Body of pancreas (tissue), 4 donors: ENCODE results near the gene ABCB6.

Source experiments
- CTCF ChIP-seq, 7 experiments: fragments of 450-650 bp in 4 of 7; fragments of 200-600 bp in 3 of 7; sonication (generic) in 3 of 7; IDR thresholded peaks; one replicate each; pipeline ENCODE4 v1.5.1; 2016 to 2019; ENCODE audit warnings: antibody characterized with exemption in 7 of 7
- POLR2A ChIP-seq, 3 donors: fragments of 450-650 bp; IDR thresholded peaks; one replicate each; pipeline ENCODE4 v1.6.1; 2016; ENCODE audit warnings: antibody characterized with exemption in 3 of 3, mild to moderate bottlenecking in 2 of 3

- no peak for TF ChIP-seq CTCF (IDR thresholded peaks at IDR 0.05)
- TF ChIP-seq POLR2A (IDR thresholded peaks at IDR 0.05), result no peak
These were observed 6.6 kb upstream of the ABCB6 start for GRCh38 chr2:219225350-219225749.
